HCEC 1CT (cell line): ENCODE measurements around the gene ZNF618.

Experiments
- DNase-seq: peaks from one replicate; pipeline ENCODE4 v3.0.0-alpha.2; 2017

ZNF618 gene

GRCh38 chr9:113885183-113886025 is 9.3 kb downstream of the ZNF618 start:
- DNase-seq, result no peak

- DNase-seq, result peak; percentile 23
Observed at GRCh38 chr9:113886026-113886369, 9.9 kb downstream of the ZNF618 start.

GRCh38 chr9:113886466-113886865 is 10.4 kb downstream of the ZNF618 start:
- DNase-seq, result peak; percentile 23

- peak; percentile 42 for DNase-seq
Observed at GRCh38 chr9:113886933-113887332, 10.8 kb downstream of the ZNF618 start.

GRCh38 chr9:113887436-113887835 is 11.3 kb downstream of the ZNF618 start:
- no peak for DNase-seq

GRCh38 chr9:113888336-113888735 is 12.2 kb downstream of the ZNF618 start:
- no peak for DNase-seq

GRCh38 chr9:113888976-113889375 is 12.9 kb downstream of the ZNF618 start:
- DNase-seq, result no peak

GRCh38 chr9:113890704-113891103 is 14.6 kb downstream of the ZNF618 start:
- DNase-seq, result no peak

- DNase-seq, result no peak
Observed at GRCh38 chr9:113892861-113893491, 16.9 kb downstream of the ZNF618 start.

GRCh38 chr9:113894166-113894565 is 18.1 kb downstream of the ZNF618 start:
- DNase-seq, result no peak

GRCh38 chr9:113895526-113895925 is 19.4 kb downstream of the ZNF618 start:
- peak; percentile 83 for DNase-seq

- no peak for DNase-seq
Observed at GRCh38 chr9:113896713-113897112, 20.6 kb downstream of the ZNF618 start.

GRCh38 chr9:113898151-113898550 is 22.0 kb downstream of the ZNF618 start:
- no peak for DNase-seq

GRCh38 chr9:113898596-113898995 is 22.5 kb downstream of the ZNF618 start:
- DNase-seq, result no peak

- DNase-seq, result no peak
Observed at GRCh38 chr9:113899205-113899604, 23.1 kb downstream of the ZNF618 start.

- DNase-seq, result no peak
Observed at GRCh38 chr9:113901221-113901688, 25.1 kb downstream of the ZNF618 start.

GRCh38 chr9:113903514-113904077 is 27.5 kb downstream of the ZNF618 start:
- DNase-seq, result no peak

GRCh38 chr9:113906411-113907110 is 30.5 kb downstream of the ZNF618 start:
- peak; percentile 20 for DNase-seq

- DNase-seq, result no peak
Observed at GRCh38 chr9:113907282-113907681, 31.2 kb downstream of the ZNF618 start.

- DNase-seq, result no peak
Observed at GRCh38 chr9:113909421-113909820, 33.3 kb downstream of the ZNF618 start.

GRCh38 chr9:113910036-113910639 is 34.0 kb downstream of the ZNF618 start:
- DNase-seq, result no peak

- no peak for DNase-seq
Observed at GRCh38 chr9:113911850-113912557, 35.9 kb downstream of the ZNF618 start.
